WTC11 (cell line): Measurements from ENCODE around the gene CEP131.

Source experiments
- AFF4 ChIP-seq: sonication (generic); formaldehyde crosslinking; IDR thresholded peaks from 2 replicates; pipeline ENCODE4 v1.8.1; 2023; ENCODE audit warnings: mild to moderate bottlenecking, missing genetic modification reagents, borderline replicate concordance
- CREM ChIP-seq: sonication (generic); formaldehyde crosslinking; IDR thresholded peaks from 2 replicates; pipeline ENCODE4 v1.8.1; 2022; ENCODE audit warnings: mild to moderate bottlenecking, missing genetic modification reagents, moderate library complexity
- CTCF ChIP-seq: fragments of 200-600 bp; IDR thresholded peaks from 2 replicates; pipeline ENCODE4 v1.8.0; 2022; ENCODE audit warnings: antibody characterized with exemption
- E2F4 ChIP-seq: sonication (generic); formaldehyde crosslinking; IDR thresholded peaks from 2 replicates; pipeline ENCODE4 v1.8.1; 2022; ENCODE audit warnings: low read depth, mild to moderate bottlenecking, moderate library complexity, missing genetic modification reagents, borderline replicate concordance
- ESRRA ChIP-seq: sonication (generic); formaldehyde crosslinking; IDR thresholded peaks from 2 replicates; pipeline ENCODE4 v1.8.1; 2022; ENCODE audit warnings: mild to moderate bottlenecking, missing genetic modification reagents, borderline replicate concordance
- FOXJ3 ChIP-seq: sonication (generic); formaldehyde crosslinking; IDR thresholded peaks from 2 replicates; pipeline ENCODE4 v1.9.0; 2021; ENCODE audit warnings: missing genetic modification reagents, mild to moderate bottlenecking, borderline replicate concordance
- FOXP1 ChIP-seq: sonication (generic); formaldehyde crosslinking; IDR thresholded peaks from 2 replicates; pipeline ENCODE4 v1.8.0; 2022; ENCODE audit warnings: missing genetic modification reagents, mild to moderate bottlenecking, moderate library complexity, borderline replicate concordance
- MAX ChIP-seq: sonication (generic); formaldehyde crosslinking; IDR thresholded peaks from 2 replicates; pipeline ENCODE4 v1.8.0; 2022; ENCODE audit warnings: mild to moderate bottlenecking, missing genetic modification reagents
- MLX ChIP-seq: sonication (generic); formaldehyde crosslinking; IDR thresholded peaks from 2 replicates; pipeline ENCODE4 v1.8.1; 2023; ENCODE audit warnings: mild to moderate bottlenecking, missing genetic modification reagents, moderate library complexity
- MYBL2 ChIP-seq: sonication (generic); formaldehyde crosslinking; IDR thresholded peaks from 2 replicates; pipeline ENCODE4 v1.8.1; 2023; ENCODE audit warnings: mild to moderate bottlenecking, moderate library complexity, missing genetic modification reagents
- SP1 ChIP-seq: sonication (generic); formaldehyde crosslinking; conservative IDR thresholded peaks from 2 replicates; pipeline ENCODE4 v1.8.1; 2022; ENCODE audit warnings: missing genetic modification reagents
- ZNF396 ChIP-seq: fragments of 250-450 bp; sonication (Bioruptor Pico); IDR thresholded peaks from 2 replicates; pipeline ENCODE4 v1.8.0; 2021; ENCODE audit warnings: mild to moderate bottlenecking, moderate library complexity, borderline replicate concordance
- TF ChIP-seq, protein P1 (sequence below): sonication (generic); formaldehyde crosslinking; IDR thresholded peaks from 2 replicates; pipeline ENCODE4 v1.8.1; 2023; ENCODE audit warnings: mild to moderate bottlenecking, missing genetic modification reagents, moderate library complexity

- TF ChIP-seq AFF4 = no peak
- no peak for TF ChIP-seq CTCF
- TF ChIP-seq, protein P1, sequence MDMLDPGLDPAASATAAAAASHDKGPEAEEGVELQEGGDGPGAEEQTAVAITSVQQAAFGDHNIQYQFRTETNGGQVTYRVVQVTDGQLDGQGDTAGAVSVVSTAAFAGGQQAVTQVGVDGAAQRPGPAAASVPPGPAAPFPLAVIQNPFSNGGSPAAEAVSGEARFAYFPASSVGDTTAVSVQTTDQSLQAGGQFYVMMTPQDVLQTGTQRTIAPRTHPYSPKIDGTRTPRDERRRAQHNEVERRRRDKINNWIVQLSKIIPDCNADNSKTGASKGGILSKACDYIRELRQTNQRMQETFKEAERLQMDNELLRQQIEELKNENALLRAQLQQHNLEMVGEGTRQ (CRISPR knock-in tag) = no peak
- no peak for TF ChIP-seq ZNF396 (CRISPR knock-in tag)
- no peak for TF ChIP-seq FOXJ3
- no peak for TF ChIP-seq MAX (CRISPR knock-in tag)
- no peak for TF ChIP-seq MYBL2 (CRISPR knock-in tag)
- TF ChIP-seq ESRRA (CRISPR knock-in tag) = no peak
- TF ChIP-seq SP1 (CRISPR knock-in tag) = no peak
- no peak for TF ChIP-seq E2F4
- TF ChIP-seq FOXP1 (CRISPR knock-in tag) = no peak
- no peak for TF ChIP-seq CREM
- no peak for TF ChIP-seq MLX
Measured at GRCh38 chr17:81208651-81209050, 14.1 kb downstream of the CEP131 start.
